GM21447 (cell line): ENCODE results near the gene SYDE2.
A peak's percentile ranks its signal among the peaks of the same experiment; 100 is the strongest.
"Not testable (repeated sequence)": the region's sequence is repeated elsewhere in the genome, so short reads cannot be mapped to it uniquely, and the experiment has no call there.

ENCODE experiments used
- ATAC-seq: cut with Tn5 transposase; IDR thresholded peaks from one replicate; pipeline ENCODE4 v1.9.1; 2021; ENCODE audit not compliant: unreplicated experiment

The SYDE2 gene

GRCh38 chr1:85214654-85215053, 13.8 kb upstream of the SYDE2 start:
- ATAC-seq, result no peak

GRCh38 chr1:85208488-85208887, 7.7 kb upstream of the SYDE2 start:
- ATAC-seq, result no peak

- no peak for ATAC-seq
Measured at GRCh38 chr1:85203573-85204171, 2.9 kb upstream of the SYDE2 start.

- no peak for ATAC-seq
Measured at GRCh38 chr1:85202864-85203255, 2.0 kb upstream of the SYDE2 start.

- ATAC-seq, result no peak
Measured at GRCh38 chr1:85202092-85202863, 1.5 kb upstream of the SYDE2 start.

GRCh38 chr1:85201340-85202091, 700 bp upstream of the SYDE2 start:
- peak; percentile 54 for ATAC-seq

GRCh38 chr1:85199667-85200462, 951 bp downstream of the SYDE2 start:
- peak; percentile 2 for ATAC-seq

- ATAC-seq, result no peak
Measured at GRCh38 chr1:85198864-85199263, 2.0 kb downstream of the SYDE2 start.

- no peak for ATAC-seq
Measured at GRCh38 chr1:85196358-85196757, 4.5 kb downstream of the SYDE2 start.

GRCh38 chr1:85195703-85196102, 5.1 kb downstream of the SYDE2 start:
- no peak for ATAC-seq

- not testable (repeated sequence) for ATAC-seq
Measured at GRCh38 chr1:85192129-85192528, 8.7 kb downstream of the SYDE2 start.

GRCh38 chr1:85189120-85189519, 11.7 kb downstream of the SYDE2 start:
- no peak for ATAC-seq

- no peak for ATAC-seq
Measured at GRCh38 chr1:85188530-85188929, 12.3 kb downstream of the SYDE2 start.

GRCh38 chr1:85187021-85187420, 13.8 kb downstream of the SYDE2 start:
- ATAC-seq, result not testable (repeated sequence)

- ATAC-seq, result no peak
Measured at GRCh38 chr1:85184245-85184644, 16.6 kb downstream of the SYDE2 start.

GRCh38 chr1:85182700-85183099, 18.1 kb downstream of the SYDE2 start:
- no peak for ATAC-seq

- no peak for ATAC-seq
Measured at GRCh38 chr1:85180869-85181268, 19.9 kb downstream of the SYDE2 start.

GRCh38 chr1:85179522-85179921, 21.3 kb downstream of the SYDE2 start:
- ATAC-seq, result no peak

GRCh38 chr1:85178396-85178795, 22.4 kb downstream of the SYDE2 start:
- no peak for ATAC-seq

- ATAC-seq, result no peak
Measured at GRCh38 chr1:85174503-85174902, 26.3 kb downstream of the SYDE2 start.

GRCh38 chr1:85172684-85173337, 28.0 kb downstream of the SYDE2 start:
- no peak for ATAC-seq
